HEK293 (cell line): ENCODE measurements around the gene MPC1L.

ENCODE experiments used
- CTCF ChIA-PET: fragments of 350-600 bp; formaldehyde crosslinking; extraction: SDS; loops from one replicate; lab custom pipeline; 2021; ENCODE audit warnings: antibody characterized with exemption; lab: Yijun Ruan, JAX
- POLR2A ChIA-PET: fragments of 300-600 bp; formaldehyde crosslinking; extraction: SDS; loops from one replicate; lab custom pipeline; 2020; ENCODE audit warnings: antibody characterized with exemption, inconsistent platforms; lab: Yijun Ruan, JAX
- H3K27ac ChIP-seq: fragments of 200-500 bp; sonication (Bioruptor generic); 2 replicates; pipeline ENCODE4 v1.5.1; 2014; ENCODE audit warnings: low read depth, low read length, control low read depth, inconsistent platforms; ENCODE audit errors: extremely low read depth
- H3K36me3 ChIP-seq, 2 experiments: fragments of 200-500 bp in 1 of 2; sonication (Bioruptor generic) in 1 of 2; 1 replicate in 1 of 2; 2 replicates in 1 of 2; pipeline ENCODE4 v1.5.1; 2014 to 2017; ENCODE audit warnings: inconsistent platforms in 2 of 2, low read length in 2 of 2; ENCODE audit not compliant: control insufficient read depth in 2 of 2, insufficient read depth in 1 of 2
- H3K4me1 ChIP-seq: fragments of 200-500 bp; sonication (Bioruptor generic); 2 replicates; pipeline ENCODE4 v1.5.1; 2014; ENCODE audit warnings: mild to moderate bottlenecking, low read length, inconsistent platforms; ENCODE audit not compliant: control insufficient read depth, insufficient read depth
- H3K4me3 ChIP-seq: 2 replicates; pipeline ENCODE4 v1.5.1; 2011; ENCODE audit warnings: low read depth, mild to moderate bottlenecking, control low read depth, low read length, moderate library complexity
- H3K9me3 ChIP-seq: fragments of 200-500 bp; sonication (Bioruptor generic); 2 replicates; pipeline ENCODE4 v1.5.1; 2014; ENCODE audit warnings: low read depth, low read length, inconsistent platforms; ENCODE audit not compliant: control insufficient read depth, insufficient read depth
- KLF10 ChIP-seq: fragments of 450-650 bp; IDR thresholded peaks from 2 replicates; pipeline ENCODE4 v1.5.1; 2018; ENCODE audit warnings: missing biosample characterization, mild to moderate bottlenecking, missing genetic modification characterization
- KLF16 ChIP-seq: fragments of 450-650 bp; formaldehyde crosslinking; IDR thresholded peaks from 2 replicates; pipeline ENCODE4 v1.5.1; 2017; ENCODE audit warnings: missing biosample characterization, missing genetic modification characterization
- KLF8 ChIP-seq: fragments of 450-650 bp; formaldehyde crosslinking; IDR thresholded peaks from 2 replicates; pipeline ENCODE4 v1.5.1; 2016; ENCODE audit warnings: missing biosample characterization, missing genetic modification characterization
- SP3 ChIP-seq: fragments of 450-650 bp; formaldehyde crosslinking; IDR thresholded peaks from 2 replicates; pipeline ENCODE4 v1.5.1; 2016; ENCODE audit warnings: missing biosample characterization, missing genetic modification characterization
- ZFP69B ChIP-seq: fragments of 450-650 bp; formaldehyde crosslinking; IDR thresholded peaks from 2 replicates; pipeline ENCODE4 v1.5.1; 2016; ENCODE audit warnings: missing biosample characterization, missing genetic modification characterization
- ZNF146 ChIP-seq: fragments of 450-650 bp; formaldehyde crosslinking; IDR thresholded peaks from 2 replicates; pipeline ENCODE4 v1.5.1; 2016; ENCODE audit warnings: missing biosample characterization, missing genetic modification characterization
- ZNF23 ChIP-seq: fragments of 450-650 bp; formaldehyde crosslinking; IDR thresholded peaks from 2 replicates; pipeline ENCODE4 v1.5.1; 2016; ENCODE audit warnings: missing biosample characterization, missing genetic modification characterization, borderline replicate concordance
- ZNF324 ChIP-seq: fragments of 450-650 bp; formaldehyde crosslinking; IDR thresholded peaks from 2 replicates; pipeline ENCODE4 v1.5.1; 2016; ENCODE audit warnings: missing biosample characterization, missing genetic modification characterization
- ZNF404 ChIP-seq: fragments of 450-650 bp; formaldehyde crosslinking; IDR thresholded peaks from 2 replicates; pipeline ENCODE4 v1.5.1; 2017; ENCODE audit warnings: missing biosample characterization, missing genetic modification characterization
- ZNF433 ChIP-seq: fragments of 450-650 bp; formaldehyde crosslinking; IDR thresholded peaks from 2 replicates; pipeline ENCODE4 v1.5.1; 2016; ENCODE audit warnings: missing biosample characterization, missing genetic modification characterization, low read depth
- ZNF510 ChIP-seq: fragments of 450-650 bp; formaldehyde crosslinking; IDR thresholded peaks from 2 replicates; pipeline ENCODE4 v1.5.1; 2018; ENCODE audit warnings: mild to moderate bottlenecking, missing genetic modification characterization, missing biosample characterization; ENCODE audit not compliant: insufficient replicate concordance
- ZNF529 ChIP-seq: fragments of 450-650 bp; formaldehyde crosslinking; IDR thresholded peaks from 2 replicates; pipeline ENCODE4 v1.5.1; 2017; ENCODE audit warnings: missing genetic modification characterization, missing biosample characterization; ENCODE audit not compliant: insufficient replicate concordance
- ZNF530 ChIP-seq: fragments of 450-650 bp; formaldehyde crosslinking; IDR thresholded peaks from 2 replicates; pipeline ENCODE4 v1.5.1; 2016; ENCODE audit warnings: low read depth, missing biosample characterization, missing genetic modification characterization
- ZNF549 ChIP-seq: fragments of 450-650 bp; IDR thresholded peaks from 2 replicates; pipeline ENCODE4 v1.5.1; 2018; ENCODE audit warnings: missing biosample characterization, missing genetic modification characterization, mild to moderate bottlenecking, inconsistent platforms, moderate library complexity
- ZNF623 ChIP-seq: fragments of 450-650 bp; formaldehyde crosslinking; IDR thresholded peaks from 2 replicates; pipeline ENCODE4 v1.5.1; 2016; ENCODE audit warnings: missing biosample characterization, missing genetic modification characterization
- ZNF626 ChIP-seq: fragments of 450-650 bp; sonication (Bioruptor Pico); formaldehyde crosslinking; IDR thresholded peaks from 2 replicates; pipeline ENCODE4 v1.5.1; 2018; ENCODE audit warnings: missing biosample characterization, missing genetic modification characterization, inconsistent platforms
- ZNF660 ChIP-seq: fragments of 450-650 bp; IDR thresholded peaks from 2 replicates; pipeline ENCODE4 v1.5.1; 2018; ENCODE audit warnings: missing biosample characterization, mild to moderate bottlenecking, missing genetic modification characterization
- ZNF664 ChIP-seq: fragments of 450-650 bp; formaldehyde crosslinking; IDR thresholded peaks from 2 replicates; pipeline ENCODE4 v1.5.1; 2016; ENCODE audit warnings: missing biosample characterization, missing genetic modification characterization
- ZNF701 ChIP-seq: fragments of 450-650 bp; formaldehyde crosslinking; IDR thresholded peaks from 2 replicates; pipeline ENCODE4 v1.5.1; 2016; ENCODE audit warnings: missing biosample characterization, missing genetic modification characterization
- ZNF777 ChIP-seq: fragments of 450-650 bp; formaldehyde crosslinking; IDR thresholded peaks from 2 replicates; pipeline ENCODE4 v1.5.1; 2017; ENCODE audit warnings: missing biosample characterization, missing genetic modification characterization, borderline replicate concordance
- ZSCAN23 ChIP-seq: fragments of 450-650 bp; formaldehyde crosslinking; IDR thresholded peaks from 2 replicates; pipeline ENCODE4 v1.5.1; 2016; ENCODE audit warnings: missing biosample characterization, missing genetic modification characterization
- ZSCAN30 ChIP-seq: fragments of 450-650 bp; IDR thresholded peaks from 2 replicates; pipeline ENCODE4 v1.5.1; 2018; ENCODE audit warnings: missing biosample characterization, mild to moderate bottlenecking, missing genetic modification characterization, moderate library complexity
- TF ChIP-seq, protein P1 (sequence below): fragments of 450-650 bp; formaldehyde crosslinking; IDR thresholded peaks from 2 replicates; pipeline ENCODE4 v1.5.1; 2017; ENCODE audit warnings: missing biosample characterization, missing genetic modification characterization
- TF ChIP-seq, protein P2 (sequence below): fragments of 450-650 bp; formaldehyde crosslinking; IDR thresholded peaks from 2 replicates; pipeline ENCODE4 v1.5.1; 2016; ENCODE audit warnings: missing biosample characterization, missing genetic modification characterization

Gene MPC1L

DNA sequence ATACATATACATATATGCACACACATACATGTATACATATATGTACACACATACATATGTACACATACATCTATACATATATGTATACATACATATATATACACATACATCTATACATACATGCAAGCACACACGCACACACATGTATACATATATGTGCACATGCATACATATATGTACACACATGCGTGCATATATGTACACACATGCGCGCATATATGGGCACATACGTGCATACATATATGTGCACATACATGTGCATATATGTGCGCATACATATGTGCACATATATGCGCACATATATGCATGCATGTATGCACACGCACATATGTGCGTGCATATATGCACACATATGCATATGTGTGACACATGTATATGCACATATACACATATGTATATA is 7.3 kb upstream of the MPC1L start (continued):
- no peak for TF ChIP-seq ZNF23 (tag by site-specific recombination)
- no peak for TF ChIP-seq ZSCAN30 (tag by site-specific recombination)
- TF ChIP-seq ZNF404: no peak
- TF ChIP-seq SP3 (tag by site-specific recombination): no peak
- no peak for TF ChIP-seq ZNF623 (tag by site-specific recombination)
- TF ChIP-seq ZNF146 (tag by site-specific recombination): no peak
- TF ChIP-seq ZNF529 (tag by site-specific recombination): no peak

DNA sequence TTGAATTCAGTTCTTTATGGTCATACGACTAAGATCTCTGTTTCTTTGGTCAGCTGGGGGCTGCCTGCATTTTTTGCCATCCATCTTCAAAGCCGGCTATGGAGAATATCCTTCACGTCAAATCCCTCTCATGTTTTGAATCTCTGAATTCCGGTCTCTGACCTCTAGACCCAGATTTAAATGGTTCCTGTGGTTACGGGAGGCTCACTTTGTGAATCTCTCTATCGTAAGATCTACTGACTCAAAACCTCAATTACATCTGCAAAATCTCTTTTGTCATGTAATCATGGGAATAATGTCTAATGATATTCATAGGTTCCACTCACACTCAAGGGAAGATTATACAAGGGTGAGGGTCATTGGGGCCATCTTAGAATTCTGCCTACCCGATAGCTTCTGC is 5.7 kb upstream of the MPC1L start:
- TF ChIP-seq, protein P1, sequence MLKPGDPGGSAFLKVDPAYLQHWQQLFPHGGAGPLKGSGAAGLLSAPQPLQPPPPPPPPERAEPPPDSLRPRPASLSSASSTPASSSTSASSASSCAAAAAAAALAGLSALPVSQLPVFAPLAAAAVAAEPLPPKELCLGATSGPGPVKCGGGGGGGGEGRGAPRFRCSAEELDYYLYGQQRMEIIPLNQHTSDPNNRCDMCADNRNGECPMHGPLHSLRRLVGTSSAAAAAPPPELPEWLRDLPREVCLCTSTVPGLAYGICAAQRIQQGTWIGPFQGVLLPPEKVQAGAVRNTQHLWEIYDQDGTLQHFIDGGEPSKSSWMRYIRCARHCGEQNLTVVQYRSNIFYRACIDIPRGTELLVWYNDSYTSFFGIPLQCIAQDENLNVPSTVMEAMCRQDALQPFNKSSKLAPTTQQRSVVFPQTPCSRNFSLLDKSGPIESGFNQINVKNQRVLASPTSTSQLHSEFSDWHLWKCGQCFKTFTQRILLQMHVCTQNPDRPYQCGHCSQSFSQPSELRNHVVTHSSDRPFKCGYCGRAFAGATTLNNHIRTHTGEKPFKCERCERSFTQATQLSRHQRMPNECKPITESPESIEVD (tag by site-specific recombination): no peak
- TF ChIP-seq, protein P2, sequence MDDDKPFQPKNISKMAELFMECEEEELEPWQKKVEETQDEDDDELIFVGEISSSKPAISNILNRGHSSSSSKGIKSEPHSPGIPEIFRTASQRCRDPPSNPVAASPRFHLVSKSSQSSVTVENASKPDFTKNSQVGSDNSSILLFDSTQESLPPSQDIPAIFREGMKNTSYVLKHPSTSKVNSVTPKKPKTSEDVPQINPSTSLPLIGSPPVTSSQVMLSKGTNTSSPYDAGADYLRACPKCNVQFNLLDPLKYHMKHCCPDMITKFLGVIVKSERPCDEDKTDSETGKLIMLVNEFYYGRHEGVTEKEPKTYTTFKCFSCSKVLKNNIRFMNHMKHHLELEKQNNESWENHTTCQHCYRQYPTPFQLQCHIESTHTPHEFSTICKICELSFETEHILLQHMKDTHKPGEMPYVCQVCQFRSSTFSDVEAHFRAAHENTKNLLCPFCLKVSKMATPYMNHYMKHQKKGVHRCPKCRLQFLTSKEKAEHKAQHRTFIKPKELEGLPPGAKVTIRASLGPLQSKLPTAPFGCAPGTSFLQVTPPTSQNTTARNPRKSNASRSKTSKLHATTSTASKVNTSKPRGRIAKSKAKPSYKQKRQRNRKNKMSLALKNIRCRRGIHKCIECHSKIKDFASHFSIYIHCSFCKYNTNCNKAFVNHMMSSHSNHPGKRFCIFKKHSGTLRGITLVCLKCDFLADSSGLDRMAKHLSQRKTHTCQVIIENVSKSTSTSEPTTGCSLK: no peak
- TF ChIP-seq ZNF529 (tag by site-specific recombination): no peak
- TF ChIP-seq ZNF549 (tag by site-specific recombination): no peak
- no peak for TF ChIP-seq ZNF530
- no peak for TF ChIP-seq ZNF701
- no peak for TF ChIP-seq KLF10 (tag by site-specific recombination)
- TF ChIP-seq KLF16 (tag by site-specific recombination): no peak
- no peaks in the 10 kb centered on the region for H3K9me3 ChIP-seq
- no peak overlapping the region for H3K4me3 ChIP-seq
- H3K4me1 ChIP-seq: no peaks in the 10 kb centered on the region
- H3K36me3 ChIP-seq: no peaks in the 10 kb centered on the region
- ChIA-PET CTCF (interaction anchor here (1.6 to 2.0 kb wide), 3 partner anchors 34 to 177 kb away, joined by 5 to 7 read pairs (median 6); no protein-coding TSS in a partner anchor), POLR2A (no interaction called here)
- H3K27ac ChIP-seq: no peak overlapping the region

DNA sequence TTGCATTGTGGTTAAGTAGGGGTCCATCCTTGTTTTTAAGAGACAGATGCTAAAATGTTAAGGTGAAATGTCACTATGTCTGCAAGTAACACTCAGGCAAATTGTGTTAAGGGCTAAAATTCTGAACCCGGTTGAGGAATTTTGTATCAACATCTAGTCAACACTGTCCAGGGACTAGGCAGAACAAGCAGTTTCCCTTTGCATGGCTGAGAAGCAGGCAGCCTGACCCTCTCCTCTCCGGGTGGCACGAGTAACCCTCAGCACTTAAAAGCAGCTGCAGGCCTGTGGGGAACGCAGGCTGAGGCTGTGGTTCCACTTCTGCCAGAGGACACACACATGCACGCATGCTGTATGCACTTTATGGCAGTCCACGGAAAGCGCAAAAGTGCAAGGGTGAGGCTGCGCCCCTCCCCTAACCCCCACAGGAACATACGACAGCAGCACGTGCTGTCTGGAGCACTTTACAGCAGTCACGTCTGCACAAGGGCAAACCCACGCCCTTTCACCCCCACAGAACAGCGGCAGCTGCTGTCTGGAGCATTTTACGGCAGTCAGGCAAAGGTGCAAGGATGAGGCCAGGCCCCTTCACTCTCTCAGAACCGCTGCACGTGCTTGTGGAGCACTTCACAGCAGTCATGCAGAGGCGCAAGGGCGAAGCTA is 619 bp upstream of the MPC1L start:
- POLR2A ChIA-PET: no interaction called here
- CTCF ChIA-PET: interaction anchor here (0.7 kb wide), 1 partner anchor 170 kb away, joined by 4 read pairs; no protein-coding TSS in a partner anchor
- Histone ChIP-seq H3K4me1 (no peaks in the 10 kb centered on the region), H3K9me3 (no peaks in the 10 kb centered on the region), H3K4me3 (no peak overlapping the region), H3K36me3 (peaks cover 0 to 8% of the 10 kb centered on the region in 2 experiments; a peak in 2 of 3 replicates), H3K27ac (no peak overlapping the region)
- TF ChIP-seq KLF8 (tag by site-specific recombination) (no peak), ZNF626 (no peak), ZNF433 (tag by site-specific recombination) (no peak)

DNA sequence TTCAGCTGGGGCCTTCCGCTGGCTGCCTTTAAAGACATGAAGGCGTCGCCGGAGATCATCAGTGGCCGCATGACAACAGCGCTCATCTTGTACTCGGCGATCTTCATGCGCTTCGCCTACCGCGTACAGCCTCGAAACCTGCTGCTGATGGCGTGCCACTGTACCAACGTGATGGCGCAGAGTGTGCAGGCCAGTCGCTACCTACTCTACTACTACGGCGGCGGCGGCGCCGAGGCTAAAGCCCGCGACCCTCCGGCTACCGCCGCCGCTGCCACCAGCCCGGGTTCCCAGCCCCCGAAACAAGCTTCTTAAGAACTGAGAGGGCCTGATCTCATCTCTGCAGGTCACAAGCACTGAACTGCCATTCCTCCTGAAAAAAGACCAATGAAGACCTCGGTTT is 437 bp downstream of the MPC1L start:
- ChIA-PET POLR2A (interaction anchor here (0.9 kb wide), 1 partner anchor 12 kb away, joined by 5 read pairs; no protein-coding TSS in a partner anchor), CTCF (no interaction called here)
- Histone ChIP-seq H3K27ac (no peak overlapping the region), H3K36me3 (peaks cover 0 to 19% of the 10 kb centered on the region in 2 experiments; a peak in 2 of 3 replicates), H3K9me3 (no peaks in the 10 kb centered on the region), H3K4me3 (no peak overlapping the region), H3K4me1 (no peaks in the 10 kb centered on the region)
- no peak for TF ChIP-seq ZNF777 (tag by site-specific recombination)
- no peak for TF ChIP-seq ZNF664 (tag by site-specific recombination)
- TF ChIP-seq ZNF660 (tag by site-specific recombination): no peak
- TF ChIP-seq ZSCAN23 (tag by site-specific recombination): no peak
- no peak for TF ChIP-seq ZNF324 (tag by site-specific recombination)
- TF ChIP-seq ZFP69B (tag by site-specific recombination): no peak
- TF ChIP-seq ZNF510 (tag by site-specific recombination): no peak
